Measurements from ENCODE around the gene RPTOR.
"Not testable (repeated sequence)": the region's sequence is repeated elsewhere in the genome, so short reads cannot be mapped to it uniquely, and the experiment has no call there.

Gene RPTOR

DNA sequence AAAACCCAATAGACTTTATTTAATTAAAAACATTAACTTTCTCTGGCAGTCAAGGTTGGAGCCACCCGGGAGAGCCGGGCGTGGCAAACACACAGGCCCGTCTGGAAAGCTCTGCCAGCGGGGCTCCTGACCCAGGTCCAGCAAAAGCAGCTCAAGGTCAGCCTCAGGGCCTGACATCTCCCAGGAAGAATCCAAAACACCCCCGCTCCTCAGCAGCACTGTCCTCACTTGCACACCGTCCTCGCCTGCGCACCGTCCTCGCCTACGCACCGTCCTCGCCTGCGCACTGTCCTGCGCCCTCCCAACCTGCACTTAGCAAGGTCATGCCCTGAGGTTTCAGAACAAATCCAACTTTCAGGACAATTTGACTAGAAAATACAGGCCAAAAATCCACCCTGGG, 31.4 kb upstream of the RPTOR start:
- DNase-seq (ENCODE audit: low read depth), result no peak

DNA sequence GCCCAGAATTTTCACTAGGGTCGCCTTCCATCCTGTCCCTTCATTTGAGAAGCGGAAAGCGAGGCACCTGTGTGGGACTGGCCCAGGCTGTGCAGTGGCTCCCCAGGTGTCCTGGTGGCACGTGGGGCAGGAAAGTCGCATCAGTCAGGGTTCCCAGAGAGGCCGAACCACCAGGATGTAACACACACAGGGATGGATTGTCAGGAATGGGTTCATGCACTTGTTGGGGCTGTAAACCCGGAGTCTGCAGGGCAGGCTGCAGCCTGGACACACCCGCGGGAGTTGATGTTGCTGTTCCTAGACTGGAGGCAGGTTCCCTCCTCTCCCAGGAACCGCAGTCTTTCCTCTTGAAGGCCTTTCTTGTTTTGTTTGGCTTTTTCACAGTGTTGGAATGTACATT, 30.7 kb upstream of the RPTOR start:
- DNase-seq (ENCODE audit: low read depth), result peak; percentile 6

DNA sequence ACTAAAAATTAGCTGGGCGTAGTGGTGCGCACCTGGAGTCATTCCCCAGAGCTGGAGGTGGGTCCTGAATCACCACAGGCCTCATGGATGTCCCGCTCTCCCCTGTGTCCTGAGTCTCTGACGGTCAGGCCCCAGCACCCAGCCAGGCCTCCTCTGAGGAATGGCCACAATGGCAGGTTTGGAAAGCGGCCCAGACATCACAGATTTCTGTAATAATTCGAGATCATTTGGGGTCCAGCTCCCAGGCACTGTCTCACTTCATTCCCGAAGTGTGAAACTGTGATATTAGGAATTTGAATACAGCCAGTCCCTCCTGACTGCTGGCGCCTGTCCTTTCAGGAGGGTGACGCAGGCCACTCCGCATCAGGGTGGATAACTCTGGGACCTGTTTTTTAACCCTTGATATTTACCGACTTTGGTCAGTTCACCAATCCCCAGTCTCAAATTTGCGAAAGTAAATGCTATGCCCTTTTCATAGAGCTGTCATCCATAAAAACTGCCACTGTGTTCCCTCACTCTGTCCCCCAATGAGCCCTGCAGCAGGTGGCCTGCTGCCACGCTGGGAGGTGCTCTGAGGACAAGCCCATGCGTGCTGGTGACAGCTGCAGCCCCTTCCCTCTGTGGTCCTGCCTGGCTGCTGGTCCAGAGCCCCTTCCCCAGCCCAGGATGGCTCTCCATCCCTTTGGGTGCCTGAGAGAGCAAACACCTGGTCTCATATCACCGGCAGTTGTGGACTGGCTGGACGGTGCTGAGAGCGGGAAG, 28.3 kb upstream of the RPTOR start:
- no peak for DNase-seq (ENCODE audit: low read depth)

GRCh38 chr17:80517641-80518040, 27.0 kb upstream of the RPTOR start:
- no peak for DNase-seq (ENCODE audit: low read depth)

- DNase-seq (ENCODE audit: low read depth), result no peak
These were observed 26.2 kb upstream of the RPTOR start for GRCh38 chr17:80518392-80518791.

DNA sequence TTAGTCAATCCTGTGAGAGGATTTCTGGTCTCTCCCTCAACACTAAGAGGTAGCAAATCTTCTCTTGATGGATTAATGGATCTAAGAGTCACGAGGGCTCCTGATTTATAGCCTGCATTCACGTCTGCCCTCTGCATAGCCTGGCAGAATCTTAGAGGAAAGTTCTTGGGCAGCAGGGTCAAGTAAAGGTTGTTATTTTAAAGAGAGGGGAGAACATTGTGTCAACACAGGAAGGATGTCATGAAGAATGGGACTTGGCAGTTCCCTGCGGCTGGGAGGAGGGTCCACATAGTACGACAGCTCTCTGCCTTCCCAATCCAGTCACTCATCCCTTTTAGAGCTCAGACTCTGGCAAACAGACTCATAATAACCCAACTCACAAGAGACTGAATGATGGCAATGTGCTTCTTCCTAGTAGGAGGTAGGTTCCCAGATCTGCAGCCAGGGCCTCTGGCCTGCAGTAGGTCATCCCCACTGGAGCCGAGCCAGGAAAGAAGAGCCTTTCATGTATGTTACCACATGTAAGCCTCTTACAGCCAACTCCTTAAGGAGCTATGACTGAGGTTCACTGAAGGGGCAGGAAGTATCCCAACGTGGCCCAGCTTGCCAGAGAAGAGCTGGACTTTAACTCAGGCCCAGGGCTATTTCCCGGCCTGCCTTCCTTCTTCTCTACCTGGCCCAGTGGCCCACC, 25.4 kb upstream of the RPTOR start:
- DNase-seq (ENCODE audit: low read depth), result no peak

GRCh38 chr17:80520810-80521455, 23.7 kb upstream of the RPTOR start:
- no peak for DNase-seq (ENCODE audit: low read depth)

- DNase-seq (ENCODE audit: low read depth), result no peak
These were observed 21.4 kb upstream of the RPTOR start for GRCh38 chr17:80523054-80523744.

DNA sequence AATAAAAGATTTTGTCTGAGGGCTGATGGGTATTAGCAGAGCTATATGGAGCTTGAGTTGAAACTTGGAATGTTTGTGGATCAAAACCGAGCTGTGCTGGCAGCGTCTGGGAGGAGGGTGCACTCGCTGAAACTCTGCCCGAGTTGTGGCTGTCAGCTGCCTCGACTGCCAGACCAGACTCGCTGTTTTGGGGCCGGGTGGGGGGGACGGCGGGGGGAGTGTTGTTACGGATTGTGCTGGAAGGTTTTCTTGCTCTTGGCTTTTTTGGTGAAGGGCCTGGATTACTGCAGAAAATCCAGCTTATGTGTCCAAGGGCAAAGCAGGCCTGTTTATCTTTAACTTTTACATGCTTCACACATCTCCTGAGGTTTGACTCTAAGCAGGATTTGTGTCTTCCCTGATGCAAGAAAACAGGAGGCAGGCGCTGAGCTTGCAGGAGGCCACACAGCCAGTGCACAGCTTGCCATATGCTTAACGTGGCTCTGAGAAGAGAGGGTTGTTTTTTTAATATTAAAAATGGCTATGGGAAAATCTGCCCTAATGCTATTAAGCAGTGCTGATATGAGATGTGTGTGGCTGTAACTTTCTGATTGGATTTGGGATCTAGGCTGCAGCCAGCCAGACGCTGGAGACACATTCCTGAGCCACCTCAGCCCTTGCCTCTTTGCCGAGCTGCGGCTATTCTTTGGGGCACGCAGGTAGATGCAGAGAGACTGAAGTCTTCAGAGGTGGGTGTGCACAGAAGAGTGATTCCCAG, 20.5 kb upstream of the RPTOR start:
- DNase-seq (ENCODE audit: low read depth), result no peak

- DNase-seq (ENCODE audit: low read depth), result no peak
These were observed 18.3 kb upstream of the RPTOR start for GRCh38 chr17:80526116-80526910.

GRCh38 chr17:80527016-80527645, 17.5 kb upstream of the RPTOR start:
- no peak for DNase-seq (ENCODE audit: low read depth)

GRCh38 chr17:80528536-80528935, 16.1 kb upstream of the RPTOR start:
- DNase-seq (ENCODE audit: low read depth), result no peak

- no peak for DNase-seq (ENCODE audit: low read depth)
These were observed 15.3 kb upstream of the RPTOR start for GRCh38 chr17:80529104-80529903.

GRCh38 chr17:80529904-80530292, 14.7 kb upstream of the RPTOR start:
- no peak for DNase-seq (ENCODE audit: low read depth)

GRCh38 chr17:80531400-80531799, 13.2 kb upstream of the RPTOR start:
- DNase-seq (ENCODE audit: low read depth), result no peak

DNA sequence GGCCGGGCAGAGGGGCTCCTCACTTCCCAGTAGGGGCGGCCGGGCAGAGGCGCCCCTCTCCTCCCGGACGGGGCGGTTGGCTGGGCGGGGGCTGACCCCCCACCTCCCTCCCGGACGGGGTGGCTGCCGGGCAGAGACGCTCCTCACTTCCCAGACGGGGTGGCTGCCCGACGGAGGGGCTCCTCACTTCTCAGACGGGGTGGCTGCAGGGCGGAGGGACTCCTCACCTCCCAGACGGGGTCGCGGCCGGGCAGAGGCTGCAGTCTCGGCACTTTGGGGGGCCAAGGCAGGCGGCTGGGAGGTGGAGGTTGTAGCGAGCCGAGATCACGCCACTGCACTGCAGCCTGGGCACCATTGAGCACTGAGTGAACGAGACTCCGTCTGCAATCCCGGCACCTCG, 7.3 kb upstream of the RPTOR start:
- DNase-seq (ENCODE audit: low read depth), result not testable (repeated sequence)

DNA sequence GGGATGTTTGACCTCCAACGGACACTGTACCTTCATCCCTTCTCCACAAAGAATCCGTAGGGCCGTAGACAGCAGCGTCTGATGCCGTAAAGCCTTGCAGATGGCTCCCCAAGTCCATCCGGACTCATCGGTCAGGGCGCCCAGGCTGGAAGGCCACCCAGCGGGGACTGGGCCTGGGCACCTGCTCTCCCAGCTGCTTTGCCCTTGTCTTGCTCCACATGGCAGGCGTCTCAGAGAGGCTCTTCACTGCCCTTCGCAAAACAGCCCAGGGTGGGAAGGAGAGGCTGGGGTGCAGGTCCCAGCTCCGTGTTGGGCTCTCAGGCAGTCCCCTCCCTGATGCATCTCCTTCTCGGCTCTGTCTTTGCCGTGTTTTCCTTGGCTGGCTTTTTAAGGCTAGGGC, 6.2 kb upstream of the RPTOR start:
- DNase-seq (ENCODE audit: low read depth), result no peak

GRCh38 chr17:80539022-80539641, 5.5 kb upstream of the RPTOR start:
- no peak for DNase-seq (ENCODE audit: low read depth)

GRCh38 chr17:80545499-80545826, 825 bp downstream of the RPTOR start:
- no peak for DNase-seq (ENCODE audit: low read depth)

All from fibroblast of the conjunctiva (primary cell).